Islet precursor cell (in vitro differentiated cells): ENCODE measurements around the gene RTBDN.
"Not testable (repeated sequence)": the region's sequence is repeated elsewhere in the genome, so short reads cannot be mapped to it uniquely, and the experiment has no call there.

Experiments used
- DNase-seq: peaks from one replicate; pipeline ENCODE4 v3.0.0-alpha.2; 2018

Gene RTBDN

GRCh38 chr19:12856653-12857052 lies 22.3 kb upstream of the RTBDN start:
- no peak for DNase-seq

- DNase-seq, result peak; percentile 94
Observed at GRCh38 chr19:12847159-12848139, 13.1 kb upstream of the RTBDN start.

GRCh38 chr19:12846613-12847012 lies 12.2 kb upstream of the RTBDN start:
- not testable (repeated sequence) for DNase-seq

GRCh38 chr19:12843999-12844732 lies 9.8 kb upstream of the RTBDN start:
- DNase-seq, result no peak

GRCh38 chr19:12843328-12843727 lies 8.9 kb upstream of the RTBDN start:
- no peak for DNase-seq

GRCh38 chr19:12842511-12842910 lies 8.1 kb upstream of the RTBDN start:
- no peak for DNase-seq

- peak; percentile 94 for DNase-seq
Observed at GRCh38 chr19:12841094-12841493, 6.7 kb upstream of the RTBDN start.

- peak; percentile 97 for DNase-seq
Observed at GRCh38 chr19:12840091-12841079, 6.0 kb upstream of the RTBDN start.

- no peak for DNase-seq
Observed at GRCh38 chr19:12838886-12839756, 4.7 kb upstream of the RTBDN start.

- DNase-seq, result peak; percentile 76
Observed at GRCh38 chr19:12838182-12838885, 4.0 kb upstream of the RTBDN start, which contains the start of gene MAST1. MAST1 (plus strand) TSS chr19:12838515; CDS start chr19:12838573, 58 bp downstream.

GRCh38 chr19:12837225-12837624 lies 2.8 kb upstream of the RTBDN start:
- DNase-seq, result peak; percentile 66

GRCh38 chr19:12836529-12836863 lies 2.1 kb upstream of the RTBDN start:
- no peak for DNase-seq

GRCh38 chr19:12834976-12835757 lies 788 bp upstream of the RTBDN start:
- DNase-seq, result peak; percentile 68

- DNase-seq, result peak; percentile 81
Observed at GRCh38 chr19:12833738-12834565, 427 bp downstream of the RTBDN start.

GRCh38 chr19:12833418-12833737 lies 1.0 kb downstream of the RTBDN start:
- no peak for DNase-seq

- peak; percentile 80 for DNase-seq
Observed at GRCh38 chr19:12828494-12828893, 5.9 kb downstream of the RTBDN start.

GRCh38 chr19:12825254-12826131 lies 8.9 kb downstream of the RTBDN start:
- peak; percentile 85 for DNase-seq

GRCh38 chr19:12821761-12822160 lies 12.6 kb downstream of the RTBDN start:
- no peak for DNase-seq
